Osteocyte (in vitro differentiated cells): Measurements from ENCODE around the gene SFXN1. TPM values are rescaled to one million over a fixed set of nuclear protein-coding genes. Genes with fewer than 3 reads are reported as not detected.
"Not testable (repeated sequence)": the region's sequence is repeated elsewhere in the genome, so short reads cannot be mapped to it uniquely, and the experiment has no call there.

Experiments
- DNase-seq: peaks from one replicate; pipeline ENCODE4 v3.0.0; 2021; ENCODE audit warnings: mixed read lengths; ENCODE audit not compliant: unreplicated experiment; ENCODE audit errors: extremely low spot score
- H3K27ac Mint-ChIP-seq: one replicate; pipeline ENCODE4 v1.8.0; 2021; ENCODE audit warnings: mild to moderate bottlenecking, mixed read lengths; ENCODE audit not compliant: unreplicated experiment
- H3K27me3 Mint-ChIP-seq: one replicate; pipeline ENCODE4 v1.8.0; 2021; ENCODE audit warnings: mixed read lengths; ENCODE audit not compliant: unreplicated experiment
- H3K36me3 Mint-ChIP-seq: one replicate; pipeline ENCODE4 v1.8.0; 2021; ENCODE audit warnings: mixed read lengths; ENCODE audit not compliant: unreplicated experiment
- H3K4me1 Mint-ChIP-seq: one replicate; pipeline ENCODE4 v1.8.0; 2021; ENCODE audit warnings: mixed read lengths; ENCODE audit not compliant: unreplicated experiment
- H3K4me3 Mint-ChIP-seq: one replicate; pipeline ENCODE4 v1.8.0; 2021; ENCODE audit warnings: mild to moderate bottlenecking, moderate library complexity, mixed read lengths; ENCODE audit not compliant: unreplicated experiment
- H3K9me3 Mint-ChIP-seq: one replicate; pipeline ENCODE4 v1.8.0; 2021; ENCODE audit warnings: mixed read lengths; ENCODE audit not compliant: unreplicated experiment
- CTCF ChIP-seq: fragments of 200-600 bp; sonication (generic); IDR thresholded peaks from 2 replicates; pipeline ENCODE4 v1.5.0; 2021; ENCODE audit warnings: antibody characterized with exemption, mild to moderate bottlenecking, moderate library complexity
- total RNA-seq: library from RNA; stranded (reverse); gene quantifications from 2 replicates; pipeline ENCODE4 v1.2.1, GENCODE V29; 2021

The SFXN1 gene
- total RNA-seq, 1 donor from 2014 or later, result 44.6 TPM

- no peaks in the 10 kb centered on the region for H3K36me3 Mint-ChIP-seq
- TF ChIP-seq CTCF, result no peak
- no peak overlapping the region for H3K4me3 Mint-ChIP-seq
- DNase-seq, result no peak
- H3K27ac Mint-ChIP-seq, result no peak overlapping the region
- peaks cover 5% of the 10 kb centered on the region for H3K4me1 Mint-ChIP-seq
- no peaks in the 10 kb centered on the region for H3K9me3 Mint-ChIP-seq
- H3K27me3 Mint-ChIP-seq, result peaks cover 64% of the 10 kb centered on the region
Measured at GRCh38 chr5:175448276-175448675, 30.1 kb upstream of the SFXN1 start.

GRCh38 chr5:175452166-175452565 lies 26.2 kb upstream of the SFXN1 start:
- no peaks in the 10 kb centered on the region for H3K4me1 Mint-ChIP-seq
- TF ChIP-seq CTCF, result no peak
- H3K27ac Mint-ChIP-seq, result no peak overlapping the region
- no peaks in the 10 kb centered on the region for H3K9me3 Mint-ChIP-seq
- no peaks in the 10 kb centered on the region for H3K36me3 Mint-ChIP-seq
- H3K4me3 Mint-ChIP-seq, result no peak overlapping the region
- peaks cover 51% of the 10 kb centered on the region for H3K27me3 Mint-ChIP-seq
- DNase-seq, result no peak

- H3K4me3 Mint-ChIP-seq, H3K27ac Mint-ChIP-seq, H3K4me1 Mint-ChIP-seq, H3K9me3 Mint-ChIP-seq, H3K36me3 Mint-ChIP-seq, DNase-seq: not testable (repeated sequence)
- H3K27me3 Mint-ChIP-seq, result peaks cover 42% of the 10 kb centered on the region
Measured at GRCh38 chr5:175454338-175454737, 24.0 kb upstream of the SFXN1 start.

- no peak for TF ChIP-seq CTCF
- no peak for DNase-seq
- no peaks in the 10 kb centered on the region for H3K36me3 Mint-ChIP-seq
- no peaks in the 10 kb centered on the region for H3K4me1 Mint-ChIP-seq
- H3K27me3 Mint-ChIP-seq, result peaks cover 26% of the 10 kb centered on the region
- no peaks in the 10 kb centered on the region for H3K9me3 Mint-ChIP-seq
- no peak overlapping the region for H3K4me3 Mint-ChIP-seq
- H3K27ac Mint-ChIP-seq, result no peak overlapping the region
Measured at GRCh38 chr5:175456105-175456742, 22.1 kb upstream of the SFXN1 start.

GRCh38 chr5:175457466-175457865 lies 20.9 kb upstream of the SFXN1 start:
- Mint-ChIP-seq H3K27ac (no peak overlapping the region), H3K9me3 (no peaks in the 10 kb centered on the region), H3K36me3 (no peaks in the 10 kb centered on the region), H3K4me1 (no peaks in the 10 kb centered on the region), H3K4me3 (no peak overlapping the region), H3K27me3 (peaks cover 22% of the 10 kb centered on the region)
- no peak for TF ChIP-seq CTCF
- no peak for DNase-seq

- peak; percentile 59 for TF ChIP-seq CTCF
- no peak overlapping the region for H3K4me3 Mint-ChIP-seq
- DNase-seq, result no peak
Measured at GRCh38 chr5:175460126-175460525, 18.2 kb upstream of the SFXN1 start.

More at GRCh38 chr5:175460126-175460525, 18.2 kb upstream of the SFXN1 start:
- Mint-ChIP-seq H3K4me1 (no peaks in the 10 kb centered on the region), H3K9me3 (no peaks in the 10 kb centered on the region), H3K27ac (no peak overlapping the region), H3K27me3 (peaks cover 21% of the 10 kb centered on the region), H3K36me3 (no peaks in the 10 kb centered on the region)
